ENCODE measurements around the gene UGDH. TPM values are rescaled to one million over a fixed set of nuclear protein-coding genes. Genes with fewer than 3 reads are reported as not detected.

UGDH gene
- 126 and 128 TPM in 2 replicates for total RNA-seq (2021; fragmentation: NEBNext Ultra II Directional; extraction: Animal tissue kit (Norgen Biotek cat#: 25700))
- polyA plus RNA-seq (2011; rRNA removed) = 32.0 and 46.9 TPM in 2 replicates
- polyA plus RNA-seq (2011; cell fraction: cytosol; rRNA removed) = 53.6 TPM
- polyA plus RNA-seq (2011; cell fraction: nucleus; rRNA removed) = 10.1 TPM
- 62.6 to 98.4 TPM (median 70.7 TPM) in 4 replicates for polyA plus RNA-seq (2012, experiment 1 of 2)
- 7.9 TPM for polyA plus RNA-seq (2012, experiment 2 of 2)
- polyA plus RNA-seq (2013, experiment 1 of 2) = 44.3 TPM
- 45.6 TPM for polyA plus RNA-seq (2013, experiment 2 of 2)
- polyA minus RNA-seq (2011; rRNA and poly(A)+ RNA removed) = 34.7 and 39.0 TPM in 2 replicates
- 50.7 TPM for polyA minus RNA-seq (2011; cell fraction: cytosol; rRNA and poly(A)+ RNA removed)
- polyA minus RNA-seq (2011; cell fraction: nucleus; rRNA and poly(A)+ RNA removed) = 16.2 TPM
- long read RNA-seq, experiment 1, transcript UGDH-201 (12 exons, 3,216 nt) = major isoform, 7 of 44 reads
- long read RNA-seq, experiment 1, partial matches to known transcripts = 20 of 44 reads
- long read RNA-seq, experiment 1, other reads (novel, unspliced or antisense) = 17 of 44 reads
- long read RNA-seq, experiment 2, transcript UGDH-201 (12 exons, 3,216 nt) = major isoform, 40 of 69 reads
- long read RNA-seq, experiment 2, partial matches to known transcripts = 23 of 69 reads
- long read RNA-seq, experiment 2, other reads (novel, unspliced or antisense) = 5 of 69 reads

DNA sequence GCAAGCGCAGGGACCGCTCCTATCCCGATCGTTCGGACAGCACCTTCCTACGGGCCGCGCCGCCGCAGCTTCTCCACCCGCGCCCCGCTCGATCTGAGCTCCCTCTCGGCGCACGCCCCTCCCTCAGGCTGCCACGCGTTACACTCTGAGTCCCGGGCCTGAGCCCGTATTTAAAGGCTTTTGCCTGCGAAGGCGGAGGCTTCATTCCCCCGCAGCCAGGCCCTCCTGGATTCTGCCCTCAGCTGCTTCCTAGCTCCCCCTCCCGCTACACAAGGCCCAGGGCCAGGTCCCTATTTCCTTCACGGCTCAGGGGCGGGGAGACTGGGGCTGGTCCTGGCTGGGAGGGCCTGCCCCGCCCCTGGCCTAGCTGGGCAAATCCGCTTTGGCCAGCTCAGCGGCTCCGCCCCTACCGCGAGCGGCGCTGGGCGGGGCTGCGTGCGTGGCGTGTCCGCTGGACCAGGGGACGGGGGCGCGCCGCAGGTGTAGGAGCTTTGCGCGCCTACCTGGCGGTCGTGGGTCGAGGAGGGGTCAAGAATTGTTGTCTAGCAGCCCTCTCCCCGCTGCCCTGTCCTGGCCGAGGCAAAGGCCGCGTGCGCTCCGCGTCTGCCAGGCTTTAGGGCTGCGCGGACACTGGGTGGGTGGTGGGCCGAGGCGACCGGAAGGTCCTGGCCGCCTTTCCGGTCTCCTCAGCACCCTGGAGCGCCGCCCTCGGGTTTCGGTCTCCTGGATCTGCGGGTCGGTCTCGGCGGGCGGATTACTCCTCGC is at the start of gene UGDH:
UGDH (minus strand) TSS at position 144 of the 765 bp plus-strand sequence. CDS start 5,927 bp downstream, outside the sequence.
- H2BK12ac ChIP-seq (ENCODE audit: low read depth, low read length) = peak within 1 kb of the TSS; percentile 68; the same call in 1 of the 2 replicates
- no peak within 1 kb of the TSS for H2BK20ac ChIP-seq (ENCODE audit: low read length)
- H2AFZ ChIP-seq (ENCODE audit: low read length) = peak within 1 kb of the TSS; percentile 82
- 1% methylated on average over 65 of the region's 73 CpGs; no CpG with 5 or more reads in 1 of the 2 experiments for WGBS, 2 experiments (ENCODE audit: extremely low coverage in 1 of 2, insufficient coverage in 1 of 2, insufficient read length in 1 of 2, insufficient replicate concordance in 2 of 2, low coverage in 1 of 2, low lambda C conversion rate in 2 of 2, missing lambda C conversion rate in 1 of 2)
- H3K36me3 ChIP-seq (ENCODE audit: control insufficient read depth in 2 of 4, insufficient read depth in 4 of 4, low read length in 3 of 4) = peaks cover 0 to 27% (median 12%) of the 10 kb centered on the region in 4 experiments; a peak in 4 of 8 replicates
- ChIA-PET CTCF (ENCODE audit: partially characterized antibody) (interaction anchor here (1.0 kb wide), 1 partner anchor 58 kb away, joined by 4 read pairs; no protein-coding TSS in a partner anchor), POLR2A (ENCODE audit: partially characterized antibody) (interaction anchor here (0.6 to 3.3 kb wide), 21 partner anchors 9 to 529 kb away, joined by 3 to 31 read pairs (median 3); partner anchors contain the start of genes LIAS, N4BP2, PDS5A and RPL9)
- peak within 1 kb of the TSS; percentile 100 for H3K18ac ChIP-seq (ENCODE audit: extremely low read depth, low read length)
- H4K20me1 ChIP-seq (replicated peaks in 1 of 2; ENCODE audit: control insufficient read depth in 1 of 2, insufficient read depth in 2 of 2, low read length in 2 of 2) = peaks cover 0 to 2% of the 10 kb centered on the region in 2 experiments
- no peak within 1 kb of the TSS for H2AK5ac ChIP-seq (ENCODE audit: low read depth, low read length)
- H3K14ac ChIP-seq (ENCODE audit: insufficient read length) = no peak within 1 kb of the TSS
- peak within 1 kb of the TSS; percentile 88 to 92 (median 90) for H3K9ac ChIP-seq (replicated peaks in 1 of 4; ENCODE audit: extremely low read depth in 1 of 4, low read depth in 3 of 4, low read length in 3 of 4)
- DNase-seq (ENCODE audit: low read depth in 1 of 2, low spot score in 2 of 2) (peak; percentile 87 to 95), FAIRE-seq (no peak)
- peak within 1 kb of the TSS; percentile 75 to 91 for H3K4me2 ChIP-seq (ENCODE audit: insufficient read depth in 1 of 2, low read depth in 2 of 2, low read length in 2 of 2)
- no peak within 1 kb of the TSS for H2BK120ac ChIP-seq (replicated peaks; ENCODE audit: low read depth, low read length)
- peak within 1 kb of the TSS; percentile 90 to 98 (median 95) for H3K4me3 ChIP-seq (ENCODE audit: extremely low read depth in 1 of 4, insufficient read depth in 2 of 4, low read depth in 3 of 4, low read length in 4 of 4)
- no peaks in the 10 kb centered on the region for H3K27me3 ChIP-seq (replicated peaks in 1 of 4; ENCODE audit: control insufficient read depth in 3 of 4, extremely low read depth in 1 of 4, insufficient read depth in 3 of 4, low read length in 3 of 4)
- H4K91ac ChIP-seq (replicated peaks; ENCODE audit: insufficient read length, low read length) = peak within 1 kb of the TSS; percentile 89
- peak within 1 kb of the TSS; percentile 94 for H4K8ac ChIP-seq (ENCODE audit: extremely low read depth, insufficient read depth, low read length)
- peak within 1 kb of the TSS; percentile 99 for H2BK5ac ChIP-seq (ENCODE audit: low read depth, low read length)
- H3K9me3 ChIP-seq (ENCODE audit: insufficient read depth in 2 of 2, low read depth in 1 of 2, low read length in 1 of 2) = peaks cover 21 to 25% of the 10 kb centered on the region in 2 experiments
- peak within 1 kb of the TSS; percentile 95 for H3K56ac ChIP-seq (replicated peaks; ENCODE audit: insufficient read length, low read depth, low read length)
- H2BK15ac ChIP-seq (ENCODE audit: low read length) = no peak within 1 kb of the TSS
- peak within 1 kb of the TSS; percentile 93 for H3K27ac ChIP-seq (ENCODE audit: low read depth, low read length)
- peaks cover 13 to 61% of the 10 kb centered on the region in 2 experiments for H3K79me2 ChIP-seq (ENCODE audit: control insufficient read depth in 1 of 2, insufficient read depth in 2 of 2, low read length in 2 of 2)
- peak within 1 kb of the TSS; percentile 45 for H3K4ac ChIP-seq (replicated peaks; ENCODE audit: insufficient read length, low read depth, low read length)
- no peaks in the 10 kb centered on the region for H3K79me1 ChIP-seq (ENCODE audit: low read depth, low read length)
- H4K5ac ChIP-seq (ENCODE audit: insufficient read length, low read depth, low read length) = peak within 1 kb of the TSS; percentile 95
- peaks cover 0 to 4% (median 1%) of the 10 kb centered on the region in 4 experiments; a peak in 3 of 7 replicates for H3K4me1 ChIP-seq (replicated peaks in 1 of 4; ENCODE audit: control insufficient read depth in 3 of 4, insufficient read depth in 4 of 4, low read length in 3 of 4)
- H3K23me2 ChIP-seq (ENCODE audit: low read depth, low read length) = 0 out of 2 replicates have a peak, but pooled peaks cover 4% of the 10 kb centered on the region
- no peak within 1 kb of the TSS for H3K23ac ChIP-seq (ENCODE audit: insufficient read length)
- TF ChIP-seq ZNF274 (IDR thresholded peaks at IDR 0.05; ENCODE audit: borderline replicate concordance, extremely low read depth, low read length) (no peak), SIX5 (IDR thresholded peaks at IDR 0.05; ENCODE audit: low read depth, low read length) (no peak), JUN (IDR thresholded peaks at IDR 0.05; ENCODE audit: low read depth, low read length) (no peak), SAP30 (IDR thresholded peaks at IDR 0.05; ENCODE audit: insufficient read depth, insufficient replicate concordance, low read length) (peak; percentile 8), GABPA (IDR thresholded peaks at IDR 0.05; ENCODE audit: borderline replicate concordance, insufficient read depth, low read length) (peak; percentile 77; the same call in 1 of the 2 replicates), CTBP2 (IDR thresholded peaks at IDR 0.05; ENCODE audit: borderline replicate concordance, insufficient read depth, insufficient read length, low read length) (peak; percentile 63)
- TF ChIP-seq, protein P1, sequence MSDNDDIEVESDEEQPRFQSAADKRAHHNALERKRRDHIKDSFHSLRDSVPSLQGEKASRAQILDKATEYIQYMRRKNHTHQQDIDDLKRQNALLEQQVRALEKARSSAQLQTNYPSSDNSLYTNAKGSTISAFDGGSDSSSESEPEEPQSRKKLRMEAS (IDR thresholded peaks at IDR 0.05) = peak; percentile 97

Data from H1 (cell line).